Measurements from ENCODE around the gene SERTM1.

SERTM1 gene

GRCh38 chr13:36710396-36710795 is 36.6 kb downstream of the SERTM1 start:
- no peak for DNase-seq (ENCODE audit: low read depth in 2 of 2)

GRCh38 chr13:36712290-36712689 is 38.5 kb downstream of the SERTM1 start:
- no peak for DNase-seq (ENCODE audit: low read depth in 2 of 2)

DNA sequence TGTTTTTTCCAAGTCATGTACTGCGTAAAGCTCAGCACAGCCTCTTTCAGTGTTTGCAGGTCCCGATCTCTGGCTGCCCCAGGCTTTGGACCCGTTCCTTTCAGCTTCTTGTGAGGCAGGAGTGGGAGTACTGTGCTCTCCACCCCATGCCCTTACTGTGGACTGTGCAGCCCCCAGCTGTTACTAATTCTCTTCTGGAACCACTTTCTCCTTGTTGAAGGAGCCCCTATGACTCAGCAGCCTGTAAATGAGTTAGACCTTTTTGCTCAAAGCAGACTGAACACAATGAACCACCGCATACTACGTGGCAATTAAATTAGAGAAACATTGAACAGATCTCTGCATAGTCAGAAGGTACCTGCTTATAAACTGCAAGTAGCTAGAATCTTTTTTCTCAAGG is 39.0 kb downstream of the SERTM1 start:
- DNase-seq (ENCODE audit: low read depth in 2 of 2): no peak

DNA sequence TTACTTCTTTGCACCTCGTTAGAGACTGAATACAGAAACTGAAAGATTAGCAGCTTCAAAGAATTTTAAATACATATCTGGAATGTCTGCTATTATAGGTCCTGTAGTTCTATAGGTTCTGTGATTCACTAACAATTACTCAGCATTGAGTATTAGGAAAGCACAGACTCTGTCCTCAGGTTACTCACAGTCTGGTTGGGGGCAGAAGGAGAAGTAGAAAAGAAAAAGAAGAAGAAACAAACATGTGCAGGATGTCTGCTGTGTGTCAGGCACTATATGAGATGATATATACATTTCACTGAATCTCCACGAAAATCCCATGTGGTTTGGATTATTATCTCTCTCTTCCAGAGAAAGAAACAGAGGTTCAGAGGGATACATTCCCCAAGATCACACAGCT is 40.1 kb downstream of the SERTM1 start:
- no peak for DNase-seq (ENCODE audit: low read depth in 2 of 2)

DNA sequence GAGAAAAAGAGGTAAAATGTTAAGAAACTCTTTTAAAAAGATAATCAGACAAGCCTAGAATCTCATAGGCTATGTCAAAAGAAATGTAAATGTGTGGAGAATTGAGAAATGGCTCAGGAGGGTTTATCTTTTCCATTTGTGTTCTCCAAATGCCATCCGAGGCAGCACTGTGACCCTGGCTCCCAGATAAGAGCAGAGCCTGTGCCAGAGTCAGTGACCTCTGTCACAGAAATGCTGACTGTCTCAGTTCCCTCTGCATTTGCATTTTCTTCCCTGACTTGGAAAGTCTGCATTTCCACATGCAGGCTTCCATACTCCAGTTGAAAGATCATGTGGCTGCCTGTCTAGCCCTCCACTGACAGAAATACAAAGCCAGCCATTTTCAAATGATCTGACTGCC is 42.0 kb downstream of the SERTM1 start:
- no peak for DNase-seq (ENCODE audit: low read depth in 2 of 2)

- no peak for DNase-seq (ENCODE audit: low read depth in 2 of 2)
These were observed 43.2 kb downstream of the SERTM1 start for GRCh38 chr13:36717017-36717416.

GRCh38 chr13:36717966-36718545 is 44.2 kb downstream of the SERTM1 start:
- no peak for DNase-seq (ENCODE audit: low read depth in 2 of 2)

- no peak for DNase-seq (ENCODE audit: low read depth in 2 of 2)
These were observed 44.9 kb downstream of the SERTM1 start for GRCh38 chr13:36718686-36719085.

GRCh38 chr13:36724141-36724540 is 50.3 kb downstream of the SERTM1 start:
- no peak for DNase-seq (ENCODE audit: low read depth in 2 of 2)

GRCh38 chr13:36725936-36726335 is 52.1 kb downstream of the SERTM1 start:
- no peak for DNase-seq (ENCODE audit: low read depth in 2 of 2)

DNA sequence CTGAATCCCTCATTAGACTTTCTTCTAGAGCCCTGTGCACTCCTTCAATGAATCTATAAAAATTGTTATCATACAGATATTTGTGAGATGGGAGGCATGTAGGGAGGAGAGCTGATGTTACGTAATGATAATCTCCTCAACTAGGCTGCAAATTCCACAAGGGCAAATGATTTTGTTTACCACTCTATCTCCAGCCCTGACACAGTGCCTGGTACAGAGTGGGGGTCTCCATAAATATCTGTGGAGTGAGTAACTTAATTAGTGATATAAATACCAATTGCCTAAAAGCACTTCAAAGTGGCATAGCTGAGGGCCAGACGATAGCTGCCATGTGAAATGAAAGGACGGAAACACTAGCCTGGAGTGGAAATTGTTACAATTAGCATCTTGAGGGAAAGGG is 54.2 kb downstream of the SERTM1 start:
- no peak for DNase-seq (ENCODE audit: low read depth in 2 of 2)

GRCh38 chr13:36736119-36736726 is 62.4 kb downstream of the SERTM1 start:
- DNase-seq (ENCODE audit: low read depth in 2 of 2): peak; percentile 8 to 29

GRCh38 chr13:36737524-36738083 is 63.8 kb downstream of the SERTM1 start:
- DNase-seq (ENCODE audit: low read depth in 2 of 2): no peak

- no peak for DNase-seq (ENCODE audit: low read depth in 2 of 2)
These were observed 71.6 kb downstream of the SERTM1 start for GRCh38 chr13:36745436-36745835.

DNA sequence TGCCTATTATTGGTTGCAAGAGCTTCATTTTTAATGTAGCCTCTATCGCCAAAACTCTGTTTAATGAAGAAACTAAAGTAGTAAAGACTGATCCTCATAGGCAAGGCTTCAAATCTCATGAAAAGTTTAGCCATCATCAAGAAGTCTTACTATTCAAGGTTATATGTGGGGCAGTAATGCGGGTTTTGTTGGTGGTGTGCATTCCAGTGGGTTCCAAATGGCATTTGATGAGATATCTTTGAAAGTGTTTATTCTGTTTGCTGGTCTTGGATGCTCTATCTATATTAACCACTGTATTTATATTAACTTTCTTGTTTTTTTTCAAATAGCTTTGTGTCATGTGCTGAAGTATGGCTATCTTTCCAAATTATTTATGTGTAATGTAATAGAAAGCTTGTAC is 72.2 kb downstream of the SERTM1 start:
- DNase-seq (ENCODE audit: low read depth in 2 of 2): no peak

Measured in activated CD4-positive, alpha-beta T cell treated with anti-CD3 and anti-CD28 coated beads for 24 hours (primary cell).